GM12878 (cell line): Measurements from ENCODE around the gene NRG4. TPM values are rescaled to one million over a fixed set of nuclear protein-coding genes. Genes with fewer than 3 reads are reported as not detected.

ENCODE experiments used
- DPF2 ChIP-seq: fragments of 450-650 bp; IDR thresholded peaks from 2 replicates; pipeline ENCODE4 v1.6.1; 2017; ENCODE audit warnings: mild to moderate bottlenecking
- GABPA ChIP-seq: IDR thresholded peaks from 2 replicates; pipeline ENCODE4 v1.6.1; 2014; ENCODE audit warnings: antibody characterized with exemption, low read depth, mild to moderate bottlenecking, inconsistent platforms
- GATAD2B ChIP-seq: fragments of 450-650 bp; conservative IDR thresholded peaks from 2 replicates; pipeline ENCODE4 v1.6.1; 2017; ENCODE audit warnings: low read depth, mild to moderate bottlenecking, moderate library complexity
- LARP7 ChIP-seq: fragments of 450-650 bp; IDR thresholded peaks from 2 replicates; pipeline ENCODE4 v1.6.1; 2017; ENCODE audit warnings: mild to moderate bottlenecking
- MEF2B ChIP-seq: fragments of 450-650 bp; IDR thresholded peaks from 2 replicates; pipeline ENCODE4 v1.6.1; 2018; ENCODE audit warnings: mild to moderate bottlenecking, moderate library complexity; ENCODE audit not compliant: partially characterized antibody, poor library complexity, severe bottlenecking
- MTA2 ChIP-seq: fragments of 450-650 bp; IDR thresholded peaks from 2 replicates; pipeline ENCODE4 v1.6.1; 2016; ENCODE audit warnings: low read depth, mild to moderate bottlenecking, moderate library complexity
- MTA3 ChIP-seq: IDR thresholded peaks from 2 replicates; pipeline ENCODE4 v1.6.1; 2012; ENCODE audit warnings: low read length, inconsistent platforms, borderline replicate concordance
- PML ChIP-seq: IDR thresholded peaks from 2 replicates; pipeline ENCODE4 v1.6.1; 2012; ENCODE audit warnings: low read length, inconsistent platforms
- POLR2AphosphoS2 ChIP-seq: IDR thresholded peaks from 2 replicates; pipeline ENCODE4 v1.6.1; 2011; ENCODE audit warnings: low read depth, mild to moderate bottlenecking, low read length, improper control_type of control experiment, moderate library complexity
- RB1 ChIP-seq: fragments of 450-650 bp; formaldehyde crosslinking; IDR thresholded peaks from 2 replicates; pipeline ENCODE4 v1.6.1; 2017; ENCODE audit warnings: mild to moderate bottlenecking, borderline replicate concordance
- SMAD5 ChIP-seq: IDR thresholded peaks from 2 replicates; pipeline ENCODE4 v1.6.1; 2016; ENCODE audit warnings: antibody characterized with exemption, low read depth
- SRF ChIP-seq, 2 experiments: IDR thresholded peaks; 2 replicates each; pipeline ENCODE4 v1.6.1; 2011; ENCODE audit warnings: low read depth in 2 of 2, low read length in 2 of 2, mild to moderate bottlenecking in 1 of 2, moderate library complexity in 1 of 2
- ZNF207 ChIP-seq: fragments of 450-650 bp; IDR thresholded peaks from 2 replicates; pipeline ENCODE4 v1.6.1; 2014; ENCODE audit warnings: antibody characterized with exemption, mild to moderate bottlenecking, borderline replicate concordance
- ZNF274 ChIP-seq: IDR thresholded peaks from one replicate; pipeline ENCODE4 v1.8.0; 2011; ENCODE audit not compliant: insufficient read length, insufficient read depth
- polyA plus RNA-seq, 11 experiments: library from polyadenylated mRNA; depleted of rRNA in 4 of 11; unstranded in 6 of 11; stranded (reverse) in 5 of 11; fragments of >200 nt; fragmentation: Nextera tagmentation in 4 of 11; fragmentation: Illumina TruSeq in 1 of 11; extraction: Ambion mirVana in 4 of 11; extraction: Trizol in 1 of 11; gene quantifications; 1 replicate in 1 of 11; 2 replicates in 10 of 11; pipeline versions ENCODE4 v1.2.1 to v1.2.3, GENCODE V29; 2011 to 2016; ENCODE audit warnings: inconsistent platforms in 2 of 11, missing spikeins in 2 of 11, low read depth in 1 of 11
- total RNA-seq, 4 experiments: library from RNA; depleted of rRNA in 3 of 4; stranded (reverse); fragments of >200 nt in 3 of 4; fragmentation: Illumina TruSeq in 1 of 4; extraction: Trizol in 1 of 4; gene quantifications; 2 replicates each; pipeline versions ENCODE4 v1.2.1 to v1.2.3, GENCODE V29; 2013 to 2021
- TF ChIP-seq, protein P1 (sequence below): fragments of 450-650 bp; IDR thresholded peaks from 2 replicates; pipeline ENCODE4 v1.6.1; 2017; ENCODE audit warnings: mild to moderate bottlenecking, low read depth, inconsistent platforms; ENCODE audit not compliant: poor library complexity, severe bottlenecking
- TF ChIP-seq, protein P2 (sequence below): fragments of 150-350 bp; IDR thresholded peaks from 2 replicates; pipeline ENCODE4 v1.6.1; 2014; ENCODE audit warnings: mild to moderate bottlenecking, low read depth, low read length
- TF ChIP-seq, protein P3 (sequence below): IDR thresholded peaks from 2 replicates; pipeline ENCODE4 v1.6.1; 2011; ENCODE audit warnings: borderline replicate concordance, low read depth, mild to moderate bottlenecking, moderate library complexity, low read length; ENCODE audit not compliant: insufficient read depth, poor library complexity, severe bottlenecking
- TF ChIP-seq, protein P4 (sequence below): IDR thresholded peaks from 2 replicates; pipeline ENCODE4 v1.6.1; 2012; ENCODE audit warnings: low read depth, low read length, improper control_type of control experiment
- TF ChIP-seq, protein P5 (sequence below): fragments of 450-650 bp; IDR thresholded peaks from 2 replicates; pipeline ENCODE4 v1.6.1; 2017; ENCODE audit warnings: low read depth, mild to moderate bottlenecking, moderate library complexity

Gene NRG4
- total and polyA plus RNA-seq, 10 of the 15 experiments (the other 5 are each of a cell fraction or from before 2014, with no cell fraction given), result 0.76 to 8.3 (median 5.5) TPM

DNA sequence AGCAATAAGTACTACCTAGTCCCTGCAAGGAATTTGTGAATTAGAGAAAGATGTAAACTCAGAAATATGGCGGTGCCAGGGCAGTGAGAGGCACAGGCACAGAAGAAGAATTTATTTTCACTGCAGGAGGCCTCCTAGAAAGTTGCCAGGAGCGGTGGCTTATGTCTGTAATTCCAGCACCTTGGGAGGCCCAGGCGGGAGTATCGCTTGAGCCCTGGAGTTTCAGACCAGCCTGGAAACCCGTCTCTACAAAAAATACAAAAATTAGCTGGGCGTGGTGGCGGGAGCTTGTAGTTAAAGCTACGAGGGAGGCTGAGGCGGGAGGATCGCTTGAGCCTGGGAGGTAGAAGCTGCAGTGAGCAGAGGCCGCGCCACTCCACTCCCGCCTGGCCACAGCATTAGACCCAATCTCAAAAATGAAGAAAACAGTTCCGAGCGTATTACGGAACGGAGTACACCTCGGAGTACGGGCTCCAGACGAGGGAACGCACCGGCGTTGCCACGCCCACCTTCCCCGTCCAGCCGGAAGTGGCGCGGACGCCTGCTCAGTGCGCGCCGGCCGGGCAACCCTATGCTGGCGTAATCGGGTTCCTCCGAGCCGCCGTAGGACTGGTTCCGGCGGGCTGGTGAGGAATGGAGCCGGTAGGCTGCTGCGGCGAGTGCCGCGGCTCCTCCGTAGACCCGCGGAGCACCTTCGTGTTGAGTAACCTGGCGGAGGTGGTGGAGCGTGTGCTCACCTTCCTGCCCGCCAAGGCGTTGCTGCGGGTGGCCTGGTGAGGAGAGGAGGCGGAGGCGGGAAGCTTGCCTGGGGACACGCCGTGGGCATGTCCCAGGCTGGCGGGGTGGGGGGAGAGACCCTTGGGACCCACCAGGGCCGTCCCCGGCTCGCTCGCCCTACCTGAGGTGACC, 108.6 kb downstream of the NRG4 start, which contains the start of gene FBXO22 (continued):
- TF ChIP-seq MEF2B (peak; percentile 75), GABPA (peak; percentile 94), SRF (IDR thresholded peaks at IDR 0.05; ENCODE audit: low read depth in 2 of 2, low read length in 2 of 2) (peak in 1 of 2 experiments; percentile 80; a peak in 2 of 4 replicates), LARP7 (peak; percentile 91), GATAD2B (peak; percentile 84), ZNF274 (no peak), DPF2 (peak; percentile 78; the same call in 1 of the 2 replicates), MTA2 (no peak), RB1 (peak; percentile 87; the same call in 1 of the 2 replicates), SMAD5 (peak; percentile 70), PML (peak; percentile 92), POLR2AphosphoS2 (peak; percentile 95), MTA3 (no peak), ZNF207 (peak; percentile 91; the same call in 1 of the 2 replicates)
- TF ChIP-seq, protein P1, sequence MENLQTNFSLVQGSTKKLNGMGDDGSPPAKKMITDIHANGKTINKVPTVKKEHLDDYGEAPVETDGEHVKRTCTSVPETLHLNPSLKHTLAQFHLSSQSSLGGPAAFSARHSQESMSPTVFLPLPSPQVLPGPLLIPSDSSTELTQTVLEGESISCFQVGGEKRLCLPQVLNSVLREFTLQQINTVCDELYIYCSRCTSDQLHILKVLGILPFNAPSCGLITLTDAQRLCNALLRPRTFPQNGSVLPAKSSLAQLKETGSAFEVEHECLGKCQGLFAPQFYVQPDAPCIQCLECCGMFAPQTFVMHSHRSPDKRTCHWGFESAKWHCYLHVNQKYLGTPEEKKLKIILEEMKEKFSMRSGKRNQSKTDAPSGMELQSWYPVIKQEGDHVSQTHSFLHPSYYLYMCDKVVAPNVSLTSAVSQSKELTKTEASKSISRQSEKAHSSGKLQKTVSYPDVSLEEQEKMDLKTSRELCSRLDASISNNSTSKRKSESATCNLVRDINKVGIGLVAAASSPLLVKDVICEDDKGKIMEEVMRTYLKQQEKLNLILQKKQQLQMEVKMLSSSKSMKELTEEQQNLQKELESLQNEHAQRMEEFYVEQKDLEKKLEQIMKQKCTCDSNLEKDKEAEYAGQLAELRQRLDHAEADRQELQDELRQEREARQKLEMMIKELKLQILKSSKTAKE, result peak; percentile 22
- TF ChIP-seq, protein P2, sequence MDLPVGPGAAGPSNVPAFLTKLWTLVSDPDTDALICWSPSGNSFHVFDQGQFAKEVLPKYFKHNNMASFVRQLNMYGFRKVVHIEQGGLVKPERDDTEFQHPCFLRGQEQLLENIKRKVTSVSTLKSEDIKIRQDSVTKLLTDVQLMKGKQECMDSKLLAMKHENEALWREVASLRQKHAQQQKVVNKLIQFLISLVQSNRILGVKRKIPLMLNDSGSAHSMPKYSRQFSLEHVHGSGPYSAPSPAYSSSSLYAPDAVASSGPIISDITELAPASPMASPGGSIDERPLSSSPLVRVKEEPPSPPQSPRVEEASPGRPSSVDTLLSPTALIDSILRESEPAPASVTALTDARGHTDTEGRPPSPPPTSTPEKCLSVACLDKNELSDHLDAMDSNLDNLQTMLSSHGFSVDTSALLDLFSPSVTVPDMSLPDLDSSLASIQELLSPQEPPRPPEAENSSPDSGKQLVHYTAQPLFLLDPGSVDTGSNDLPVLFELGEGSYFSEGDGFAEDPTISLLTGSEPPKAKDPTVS, result no peak
- TF ChIP-seq, protein P3, sequence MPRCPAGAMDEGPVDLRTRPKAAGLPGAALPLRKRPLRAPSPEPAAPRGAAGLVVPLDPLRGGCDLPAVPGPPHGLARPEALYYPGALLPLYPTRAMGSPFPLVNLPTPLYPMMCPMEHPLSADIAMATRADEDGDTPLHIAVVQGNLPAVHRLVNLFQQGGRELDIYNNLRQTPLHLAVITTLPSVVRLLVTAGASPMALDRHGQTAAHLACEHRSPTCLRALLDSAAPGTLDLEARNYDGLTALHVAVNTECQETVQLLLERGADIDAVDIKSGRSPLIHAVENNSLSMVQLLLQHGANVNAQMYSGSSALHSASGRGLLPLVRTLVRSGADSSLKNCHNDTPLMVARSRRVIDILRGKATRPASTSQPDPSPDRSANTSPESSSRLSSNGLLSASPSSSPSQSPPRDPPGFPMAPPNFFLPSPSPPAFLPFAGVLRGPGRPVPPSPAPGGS, result peak; percentile 77
- TF ChIP-seq, protein P4, sequence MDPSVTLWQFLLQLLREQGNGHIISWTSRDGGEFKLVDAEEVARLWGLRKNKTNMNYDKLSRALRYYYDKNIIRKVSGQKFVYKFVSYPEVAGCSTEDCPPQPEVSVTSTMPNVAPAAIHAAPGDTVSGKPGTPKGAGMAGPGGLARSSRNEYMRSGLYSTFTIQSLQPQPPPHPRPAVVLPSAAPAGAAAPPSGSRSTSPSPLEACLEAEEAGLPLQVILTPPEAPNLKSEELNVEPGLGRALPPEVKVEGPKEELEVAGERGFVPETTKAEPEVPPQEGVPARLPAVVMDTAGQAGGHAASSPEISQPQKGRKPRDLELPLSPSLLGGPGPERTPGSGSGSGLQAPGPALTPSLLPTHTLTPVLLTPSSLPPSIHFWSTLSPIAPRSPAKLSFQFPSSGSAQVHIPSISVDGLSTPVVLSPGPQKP, result peak; percentile 94
- TF ChIP-seq, protein P5, sequence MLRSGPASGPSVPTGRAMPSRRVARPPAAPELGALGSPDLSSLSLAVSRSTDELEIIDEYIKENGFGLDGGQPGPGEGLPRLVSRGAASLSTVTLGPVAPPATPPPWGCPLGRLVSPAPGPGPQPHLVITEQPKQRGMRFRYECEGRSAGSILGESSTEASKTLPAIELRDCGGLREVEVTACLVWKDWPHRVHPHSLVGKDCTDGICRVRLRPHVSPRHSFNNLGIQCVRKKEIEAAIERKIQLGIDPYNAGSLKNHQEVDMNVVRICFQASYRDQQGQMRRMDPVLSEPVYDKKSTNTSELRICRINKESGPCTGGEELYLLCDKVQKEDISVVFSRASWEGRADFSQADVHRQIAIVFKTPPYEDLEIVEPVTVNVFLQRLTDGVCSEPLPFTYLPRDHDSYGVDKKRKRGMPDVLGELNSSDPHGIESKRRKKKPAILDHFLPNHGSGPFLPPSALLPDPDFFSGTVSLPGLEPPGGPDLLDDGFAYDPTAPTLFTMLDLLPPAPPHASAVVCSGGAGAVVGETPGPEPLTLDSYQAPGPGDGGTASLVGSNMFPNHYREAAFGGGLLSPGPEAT, result peak; percentile 69
